Karpas-422 (cell line): ENCODE results near the gene RIMKLB. TPM values are rescaled to one million over a fixed set of nuclear protein-coding genes. Genes with fewer than 3 reads are reported as not detected.

Source experiments
- DNase-seq: peaks from one replicate; pipeline ENCODE4 v3.0.0-alpha.2; 2015
- H2AFZ ChIP-seq: fragments of 200-600 bp; sonication (generic); 2 replicates; pipeline ENCODE4 v1.6.1; 2014; ENCODE audit warnings: antibody characterized with exemption, low read length, mixed read lengths
- H3K27ac ChIP-seq: fragments of 200-600 bp; sonication (generic); 2 replicates; pipeline ENCODE4 v1.5.1; 2014; ENCODE audit warnings: mild to moderate bottlenecking, low read length, moderate library complexity
- H3K27me3 ChIP-seq: fragments of 200-600 bp; sonication (generic); 2 replicates; pipeline ENCODE4 v1.6.1; 2014; ENCODE audit warnings: low read length, mixed read lengths
- H3K36me3 ChIP-seq: fragments of 200-600 bp; sonication (generic); 2 replicates; pipeline ENCODE4 v1.6.1; 2014; ENCODE audit warnings: low read length, mixed read lengths; ENCODE audit not compliant: insufficient read depth
- H3K4me1 ChIP-seq: fragments of 200-600 bp; sonication (generic); 2 replicates; pipeline ENCODE4 v1.6.1; 2014; ENCODE audit warnings: mild to moderate bottlenecking, low read length, mixed read lengths
- H3K4me2 ChIP-seq: fragments of 200-600 bp; sonication (generic); 2 replicates; pipeline ENCODE4 v1.6.1; 2014; ENCODE audit warnings: low read length, low read depth, mild to moderate bottlenecking; ENCODE audit not compliant: poor library complexity, severe bottlenecking
- H3K4me3 ChIP-seq: fragments of 200-600 bp; sonication (generic); 2 replicates; pipeline ENCODE4 v1.5.1; 2014; ENCODE audit warnings: mild to moderate bottlenecking, antibody characterized with exemption, low read length, mixed read lengths
- H3K79me2 ChIP-seq: fragments of 200-600 bp; sonication (generic); 2 replicates; pipeline ENCODE4 v1.6.1; 2014; ENCODE audit warnings: mild to moderate bottlenecking, low read length, mixed read lengths
- H3K9ac ChIP-seq: fragments of 200-600 bp; sonication (generic); 2 replicates; pipeline ENCODE4 v1.6.0; 2014; ENCODE audit warnings: low read length
- H3K9me2 ChIP-seq: fragments of 200-600 bp; sonication (generic), shearing (Covaris generic); replicated peaks from 2 replicates; pipeline ENCODE4 v1.6.0; 2014; ENCODE audit warnings: mild to moderate bottlenecking, low read length, moderate library complexity; ENCODE audit not compliant: insufficient read depth
- H3K9me3 ChIP-seq: fragments of 300-700, 200-600 bp; sonication (generic); 2 replicates; pipeline ENCODE4 v1.6.1; 2014; ENCODE audit warnings: low read length, mixed read lengths
- H4K20me1 ChIP-seq: fragments of 200-600 bp; sonication (generic); 2 replicates; pipeline ENCODE4 v1.6.1; 2014; ENCODE audit warnings: mild to moderate bottlenecking, antibody characterized with exemption, low read length, low read depth; ENCODE audit not compliant: insufficient read depth
- total RNA-seq: library from RNA; depleted of rRNA; stranded (reverse); fragments of >200 nt; shearing (Covaris generic); gene quantifications from 2 replicates; pipeline ENCODE4 v1.2.3, GENCODE V29; 2014; ENCODE audit warnings: low replicate concordance

RIMKLB gene
- total RNA-seq, 1 experiment from 2014 or later = 0.89 TPM

GRCh38 chr12:8771072-8771471, 73.3 kb downstream of the RIMKLB start:
- Histone ChIP-seq H3K9ac (no peak overlapping the region), H3K36me3 (no peaks in the 10 kb centered on the region), H3K9me3 (no peaks in the 10 kb centered on the region), H3K4me1 (no peaks in the 10 kb centered on the region), H3K27ac (no peak overlapping the region), H4K20me1 (no peaks in the 10 kb centered on the region), H2AFZ (no peak overlapping the region), H3K9me2 (no peaks in the 10 kb centered on the region), H3K4me2 (no peak overlapping the region), H3K79me2 (no peaks in the 10 kb centered on the region), H3K4me3 (no peak overlapping the region), H3K27me3 (no peaks in the 10 kb centered on the region)
- DNase-seq = no peak

- H3K27ac ChIP-seq = no peak overlapping the region
- no peak overlapping the region for H3K4me3 ChIP-seq
- H3K79me2 ChIP-seq = no peaks in the 10 kb centered on the region
- H3K4me2 ChIP-seq = no peak overlapping the region
- H3K9me3 ChIP-seq = no peaks in the 10 kb centered on the region
- H3K9me2 ChIP-seq = no peaks in the 10 kb centered on the region
- no peaks in the 10 kb centered on the region for H3K4me1 ChIP-seq
- no peak for DNase-seq
- H3K9ac ChIP-seq = no peak overlapping the region
- no peak overlapping the region for H2AFZ ChIP-seq
- H3K27me3 ChIP-seq = no peaks in the 10 kb centered on the region; the same call in 1 of the 2 replicates
- no peaks in the 10 kb centered on the region for H3K36me3 ChIP-seq
- H4K20me1 ChIP-seq = no peaks in the 10 kb centered on the region
Observed at GRCh38 chr12:8773461-8773860, 75.7 kb downstream of the RIMKLB start.

DNA sequence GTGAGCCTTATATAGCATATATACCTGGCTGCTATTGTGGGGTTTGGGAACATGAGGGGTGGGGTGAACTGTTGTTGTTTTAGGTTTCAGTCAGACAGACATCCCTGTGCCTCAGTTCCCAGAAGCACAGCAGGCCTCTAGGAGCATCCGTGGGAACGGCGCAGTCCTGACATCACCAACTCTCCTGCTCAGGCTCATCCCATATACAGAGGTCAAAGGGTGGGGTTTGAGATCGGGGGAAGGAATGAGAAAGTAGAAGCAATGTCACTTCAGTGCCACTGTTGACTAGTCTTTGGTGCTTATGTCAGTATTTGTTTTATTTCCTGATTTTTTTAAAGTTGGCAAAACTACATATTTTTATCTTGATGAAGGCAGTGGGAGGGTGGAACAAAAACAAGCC, 81.5 kb downstream of the RIMKLB start:
- H3K9ac ChIP-seq = no peak overlapping the region
- no peaks in the 10 kb centered on the region for H3K79me2 ChIP-seq
- no peak for DNase-seq
- no peaks in the 10 kb centered on the region for H3K9me3 ChIP-seq
- no peaks in the 10 kb centered on the region for H4K20me1 ChIP-seq
- H3K4me3 ChIP-seq = no peak overlapping the region
- H3K9me2 ChIP-seq = no peaks in the 10 kb centered on the region
- H3K27ac ChIP-seq = no peak overlapping the region
- no peaks in the 10 kb centered on the region; the same call in 1 of the 2 replicates for H3K27me3 ChIP-seq
- no peaks in the 10 kb centered on the region for H3K36me3 ChIP-seq
- H2AFZ ChIP-seq = no peak overlapping the region
- no peak overlapping the region for H3K4me2 ChIP-seq
- no peaks in the 10 kb centered on the region for H3K4me1 ChIP-seq

GRCh38 chr12:8779862-8780261, 82.1 kb downstream of the RIMKLB start:
- Histone ChIP-seq H3K9ac (no peak overlapping the region), H4K20me1 (no peaks in the 10 kb centered on the region), H3K27me3 (no peaks in the 10 kb centered on the region; the same call in 1 of the 2 replicates), H2AFZ (no peak overlapping the region), H3K9me3 (no peaks in the 10 kb centered on the region), H3K27ac (no peak overlapping the region), H3K9me2 (no peaks in the 10 kb centered on the region), H3K4me1 (no peaks in the 10 kb centered on the region), H3K4me3 (no peak overlapping the region), H3K4me2 (no peak overlapping the region), H3K79me2 (no peaks in the 10 kb centered on the region), H3K36me3 (no peaks in the 10 kb centered on the region)
- peak; percentile 43 for DNase-seq

- no peaks in the 10 kb centered on the region for H3K9me2 ChIP-seq
- H3K79me2 ChIP-seq = no peaks in the 10 kb centered on the region
- no peak overlapping the region for H2AFZ ChIP-seq
- H3K27me3 ChIP-seq = no peaks in the 10 kb centered on the region; the same call in 1 of the 2 replicates
- no peak overlapping the region for H3K4me2 ChIP-seq
- peak; percentile 62 for DNase-seq
- H3K4me3 ChIP-seq = no peak overlapping the region
- no peak overlapping the region for H3K9ac ChIP-seq
- H3K9me3 ChIP-seq = no peaks in the 10 kb centered on the region
- H3K27ac ChIP-seq = no peak overlapping the region
- H3K4me1 ChIP-seq = no peaks in the 10 kb centered on the region
- no peaks in the 10 kb centered on the region for H3K36me3 ChIP-seq
- no peaks in the 10 kb centered on the region for H4K20me1 ChIP-seq
Observed at GRCh38 chr12:8780389-8780788, 82.6 kb downstream of the RIMKLB start.

DNA sequence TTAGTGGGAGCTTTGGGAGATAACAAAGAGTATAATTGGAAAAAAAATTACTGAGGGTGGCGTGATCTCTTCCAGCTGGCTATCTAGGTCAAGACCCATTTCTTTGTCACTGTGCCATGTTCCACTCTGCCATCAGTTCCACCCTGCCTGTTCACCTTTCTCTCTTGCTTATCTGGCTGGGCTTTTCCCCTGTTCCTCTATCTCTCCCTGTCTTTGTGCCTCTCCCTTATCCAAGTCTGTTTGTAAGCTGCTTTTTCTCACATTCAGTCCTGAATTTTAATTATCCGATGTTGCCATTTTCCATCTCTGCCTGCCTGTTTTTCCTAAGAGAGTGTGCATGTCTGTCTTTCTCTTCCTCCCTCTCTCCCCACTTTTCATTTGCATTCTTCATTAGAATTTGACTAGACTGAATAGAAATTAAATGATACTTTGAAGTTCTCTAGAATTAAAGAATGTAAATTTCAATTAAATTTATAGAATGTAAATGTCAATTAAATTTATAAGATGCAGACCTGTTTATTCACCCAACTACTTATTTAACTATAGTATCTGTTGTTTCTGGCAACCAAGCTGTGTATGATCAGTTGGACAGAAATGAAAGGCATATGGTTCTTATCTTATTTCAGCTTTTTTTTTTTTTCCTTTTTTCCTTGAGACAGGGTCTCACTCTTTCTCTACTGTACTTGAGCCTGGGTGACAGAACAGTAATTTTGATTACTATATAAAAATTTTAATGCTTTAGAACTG, 83.8 kb downstream of the RIMKLB start:
- no peak overlapping the region for H3K4me3 ChIP-seq
- H2AFZ ChIP-seq = no peak overlapping the region
- H3K79me2 ChIP-seq = no peaks in the 10 kb centered on the region
- no peaks in the 10 kb centered on the region for H3K9me2 ChIP-seq
- no peaks in the 10 kb centered on the region for H3K9me3 ChIP-seq
- H3K4me1 ChIP-seq = no peaks in the 10 kb centered on the region
- H3K27me3 ChIP-seq = no peaks in the 10 kb centered on the region; the same call in 1 of the 2 replicates
- H3K4me2 ChIP-seq = no peak overlapping the region
- H3K36me3 ChIP-seq = no peaks in the 10 kb centered on the region
- no peak for DNase-seq
- H4K20me1 ChIP-seq = no peaks in the 10 kb centered on the region
- no peak overlapping the region for H3K27ac ChIP-seq
- no peak overlapping the region for H3K9ac ChIP-seq

- Histone ChIP-seq H4K20me1 (no peaks in the 10 kb centered on the region), H3K27ac (no peak overlapping the region), H3K9me2 (no peaks in the 10 kb centered on the region), H3K27me3 (no peaks in the 10 kb centered on the region), H3K4me2 (no peak overlapping the region), H3K36me3 (no peaks in the 10 kb centered on the region), H3K79me2 (no peaks in the 10 kb centered on the region), H3K9ac (no peak overlapping the region), H3K4me1 (no peaks in the 10 kb centered on the region), H3K4me3 (no peak overlapping the region), H2AFZ (no peak overlapping the region), H3K9me3 (no peaks in the 10 kb centered on the region)
- no peak for DNase-seq
Observed at GRCh38 chr12:8784290-8784888, 86.6 kb downstream of the RIMKLB start.

- H4K20me1 ChIP-seq = no peaks in the 10 kb centered on the region
- no peaks in the 10 kb centered on the region for H3K4me1 ChIP-seq
- H3K4me2 ChIP-seq = no peak overlapping the region
- H3K4me3 ChIP-seq = no peak overlapping the region
- H3K9me3 ChIP-seq = no peaks in the 10 kb centered on the region
- H3K27me3 ChIP-seq = no peaks in the 10 kb centered on the region
- H2AFZ ChIP-seq = no peak overlapping the region
- DNase-seq = no peak
- no peaks in the 10 kb centered on the region for H3K9me2 ChIP-seq
- H3K36me3 ChIP-seq = no peaks in the 10 kb centered on the region
- H3K27ac ChIP-seq = no peak overlapping the region
- no peak overlapping the region for H3K9ac ChIP-seq
- H3K79me2 ChIP-seq = no peaks in the 10 kb centered on the region
Observed at GRCh38 chr12:8785499-8785898, 87.7 kb downstream of the RIMKLB start.
